HL-60 (cell line): ENCODE measurements around the gene PIEZO1.

ENCODE experiments used
- DNase-seq, 2 experiments: peaks; one replicate each; pipeline ENCODE4 v3.0.0-alpha.2; 2010 to 2020; ENCODE audit warnings: low read depth in 1 of 2, low spot score in 1 of 2
- H3K27ac ChIP-seq: fragments of 250-450 bp; sonication (Bioruptor Pico); replicated peaks from 2 replicates; pipeline ENCODE4 v1.5.1; 2020; ENCODE audit warnings: mild to moderate bottlenecking, moderate library complexity
- H3K27me3 ChIP-seq: fragments of 250-450 bp; sonication (Bioruptor Pico); 2 replicates; pipeline ENCODE4 v1.5.1; 2021; ENCODE audit warnings: mild to moderate bottlenecking, moderate library complexity; ENCODE audit not compliant: insufficient read depth, poor library complexity, severe bottlenecking
- H3K4me3 ChIP-seq: replicated peaks from 2 replicates; pipeline ENCODE4 v1.5.1; 2011; ENCODE audit warnings: mild to moderate bottlenecking, control low read depth, low read length; ENCODE audit not compliant: insufficient read depth
- CTCF ChIP-seq: IDR thresholded peaks from one replicate; pipeline ENCODE4 v1.5.1; 2011; ENCODE audit warnings: low read length, control low read depth, inconsistent platforms; ENCODE audit not compliant: insufficient read depth
- GABPA ChIP-seq: IDR thresholded peaks from 2 replicates; pipeline ENCODE4 v1.6.1; 2012; ENCODE audit warnings: low read depth
- POLR2AphosphoS5 ChIP-seq: IDR thresholded peaks from 2 replicates; pipeline ENCODE4 v1.6.1; 2012; ENCODE audit warnings: low read depth
- REST ChIP-seq: IDR thresholded peaks from 2 replicates; pipeline ENCODE4 v1.6.1; 2012; ENCODE audit warnings: low read depth; ENCODE audit not compliant: insufficient replicate concordance
- SPI1 ChIP-seq: IDR thresholded peaks from 2 replicates; pipeline ENCODE4 v1.6.1; 2012; ENCODE audit warnings: low read depth, mild to moderate bottlenecking, borderline replicate concordance

PIEZO1 gene

GRCh38 chr16:88807142-88807625 lies 22.2 kb upstream of the PIEZO1 start:
- no peak overlapping the region for H3K27ac ChIP-seq
- TF ChIP-seq REST (no peak), SPI1 (no peak), GABPA (no peak), CTCF (no peak), POLR2AphosphoS5 (no peak)

GRCh38 chr16:88806491-88807111 lies 21.6 kb upstream of the PIEZO1 start:
- Histone ChIP-seq H3K27me3 (no peaks in the 10 kb centered on the region), H3K27ac (no peak overlapping the region), H3K4me3 (no peak overlapping the region)
- TF ChIP-seq SPI1: no peak
- TF ChIP-seq REST: no peak
- no peak for DNase-seq

More at GRCh38 chr16:88807142-88807625, 22.2 kb upstream of the PIEZO1 start:
- no peaks in the 10 kb centered on the region for H3K27me3 ChIP-seq
- H3K4me3 ChIP-seq: no peak overlapping the region
- DNase-seq: no peak

GRCh38 chr16:88805887-88806393 lies 20.9 kb upstream of the PIEZO1 start:
- Histone ChIP-seq H3K27me3 (no peaks in the 10 kb centered on the region), H3K4me3 (peak overlapping the region; percentile 67), H3K27ac (peak overlapping the region; percentile 84)
- DNase-seq: no peak
- TF ChIP-seq CTCF (no peak), GABPA (no peak), SPI1 (no peak), POLR2AphosphoS5 (no peak; the same call in 1 of the 2 replicates), REST (no peak)
